Neutrophil (primary cell): ENCODE results near the gene CWC15.
"Not testable (repeated sequence)": the region's sequence is repeated elsewhere in the genome, so short reads cannot be mapped to it uniquely, and the experiment has no call there.

Experiments used
- H3K27ac ChIP-seq: fragments of 200-600 bp; sonication (generic); 2 replicates; pipeline ENCODE4 v1.5.1; 2016; ENCODE audit warnings: mild to moderate bottlenecking, moderate library complexity
- H3K27me3 ChIP-seq: fragments of 200-600 bp; sonication (generic); 2 replicates; pipeline ENCODE4 v1.6.0; 2016; ENCODE audit warnings: mild to moderate bottlenecking
- H3K36me3 ChIP-seq: fragments of 200-600 bp; sonication (generic); 2 replicates; pipeline ENCODE4 v1.5.1; 2017
- H3K4me1 ChIP-seq, 2 experiments: fragments of 200-600 bp in 1 of 2; sonication (generic) in 1 of 2; 1 replicate in 1 of 2; 2 replicates in 1 of 2; pipeline versions ENCODE4 v1.5.1 to v1.6.1; 2013 to 2016; ENCODE audit warnings: low read depth in 1 of 2, low read length in 1 of 2, mild to moderate bottlenecking in 1 of 2, moderate library complexity in 1 of 2; ENCODE audit not compliant: control insufficient read depth in 1 of 2, insufficient read depth in 1 of 2
- H3K4me3 ChIP-seq, 2 experiments: fragments of 200-600 bp in 1 of 2; sonication (generic) in 1 of 2; 1 replicate in 1 of 2; 2 replicates in 1 of 2; pipeline ENCODE4 v1.5.1; 2013 to 2016; ENCODE audit warnings: low read depth in 1 of 2, low read length in 1 of 2, mild to moderate bottlenecking in 1 of 2, moderate library complexity in 1 of 2
- H3K9me3 ChIP-seq: fragments of 200-600 bp; sonication (generic); 2 replicates; pipeline ENCODE4 v1.5.1; 2016
- CTCF ChIP-seq: fragments of 200-600 bp; sonication (generic); IDR thresholded peaks from 2 replicates; pipeline ENCODE4 v1.5.1; 2016; ENCODE audit warnings: antibody characterized with exemption

Gene CWC15

GRCh38 chr11:94934846-94935245 lies 38.5 kb downstream of the CWC15 start:
- H3K9me3 ChIP-seq = no peaks in the 10 kb centered on the region
- no peak overlapping the region for H3K27ac ChIP-seq
- TF ChIP-seq CTCF = no peak
- H3K4me3 ChIP-seq = no peak overlapping the region
- no peaks in the 10 kb centered on the region for H3K27me3 ChIP-seq
- no peaks in the 10 kb centered on the region for H3K4me1 ChIP-seq
- H3K36me3 ChIP-seq = no peaks in the 10 kb centered on the region

DNA sequence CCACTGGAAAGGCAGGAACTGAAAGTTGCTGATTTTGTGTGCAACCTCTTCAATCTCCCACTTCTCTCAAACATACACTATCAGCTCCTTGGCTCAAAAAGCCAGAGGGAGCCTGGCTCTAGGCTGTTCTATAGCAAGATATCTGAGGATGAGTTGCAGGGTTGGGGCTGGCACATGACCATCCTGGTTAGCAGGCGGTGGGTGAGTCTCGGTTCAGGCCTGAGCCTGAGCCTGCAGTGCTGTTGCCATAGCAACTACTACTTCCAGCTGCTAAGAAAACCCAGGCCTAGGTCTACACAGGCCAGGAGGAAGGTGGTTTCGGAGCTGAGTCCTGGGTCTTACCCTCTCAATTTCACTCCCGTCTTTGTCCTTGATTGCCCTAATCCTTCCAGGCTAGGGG lies 39.0 kb downstream of the CWC15 start:
- no peak overlapping the region for H3K4me3 ChIP-seq
- no peaks in the 10 kb centered on the region for H3K27me3 ChIP-seq
- no peaks in the 10 kb centered on the region for H3K36me3 ChIP-seq
- no peaks in the 10 kb centered on the region for H3K9me3 ChIP-seq
- TF ChIP-seq CTCF = no peak
- H3K27ac ChIP-seq = no peak overlapping the region
- no peaks in the 10 kb centered on the region for H3K4me1 ChIP-seq

DNA sequence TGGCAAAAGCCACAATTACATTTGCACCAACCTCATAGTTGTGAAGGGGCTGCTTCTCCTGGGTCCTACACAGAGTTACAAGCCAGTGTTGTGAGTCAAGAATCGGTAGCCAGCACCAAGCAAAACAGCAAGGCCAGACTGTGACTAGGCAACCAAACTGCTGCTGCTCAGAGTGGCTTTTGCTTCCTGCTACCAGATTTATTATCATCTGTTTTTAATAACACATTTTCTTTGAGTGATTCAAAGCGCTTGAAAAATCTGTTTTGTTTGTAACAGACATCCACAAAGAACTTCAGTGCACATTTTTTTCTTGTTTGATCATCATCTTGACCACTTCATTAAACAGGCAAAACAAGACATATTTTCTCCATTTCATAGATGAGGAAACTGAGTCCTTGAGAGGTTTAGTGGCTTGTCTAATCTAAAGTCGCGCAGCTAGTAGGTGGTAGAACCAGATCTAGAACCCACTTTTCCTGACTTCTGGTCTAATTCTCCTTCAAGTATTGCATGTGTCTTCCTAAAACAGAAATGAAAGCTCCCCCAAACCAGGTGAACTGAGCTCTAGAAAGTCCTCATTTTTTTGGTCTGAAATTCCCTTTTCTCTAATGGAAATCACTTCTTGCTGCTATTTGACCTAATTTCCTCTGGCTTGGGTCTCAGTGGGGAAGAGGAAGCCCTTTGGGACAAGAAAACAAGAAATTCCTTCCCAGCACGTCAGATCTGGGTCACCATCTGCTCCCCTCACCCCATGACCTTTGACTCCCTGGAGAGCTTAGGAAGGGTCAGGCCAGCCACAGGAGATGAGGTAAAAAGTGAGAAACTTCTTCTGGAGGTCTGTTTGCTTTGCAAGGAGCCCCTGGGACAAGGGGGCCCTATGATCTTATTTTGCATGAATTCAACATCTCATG lies 39.9 kb downstream of the CWC15 start:
- Histone ChIP-seq H3K36me3 (no peaks in the 10 kb centered on the region), H3K27me3 (no peaks in the 10 kb centered on the region), H3K27ac (no peak overlapping the region), H3K9me3 (no peaks in the 10 kb centered on the region), H3K4me1 (no peaks in the 10 kb centered on the region), H3K4me3 (no peak overlapping the region)
- TF ChIP-seq CTCF = no peak

DNA sequence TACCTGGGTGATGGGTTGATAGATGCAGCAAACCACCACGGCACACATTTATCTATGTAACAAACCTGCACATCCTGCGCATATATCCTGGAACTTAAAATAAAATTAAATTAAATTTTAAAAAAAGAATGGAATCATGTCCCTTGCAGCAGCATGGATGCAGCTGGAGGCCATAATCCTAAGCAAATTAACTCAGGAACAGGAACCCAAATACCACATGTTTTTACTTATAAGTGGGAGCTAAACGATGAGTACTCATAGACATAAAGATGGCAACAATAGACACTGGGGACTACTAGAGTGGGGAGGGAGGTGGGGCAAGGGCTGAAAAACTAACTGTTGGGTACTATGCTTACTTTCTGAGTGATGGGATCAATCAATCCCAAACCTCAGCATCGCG lies 40.9 kb downstream of the CWC15 start:
- Histone ChIP-seq H3K27ac (no peak overlapping the region), H3K27me3 (no peaks in the 10 kb centered on the region), H3K36me3 (no peaks in the 10 kb centered on the region), H3K4me1 (no peaks in the 10 kb centered on the region), H3K9me3 (no peaks in the 10 kb centered on the region), H3K4me3 (no peak overlapping the region)
- no peak for TF ChIP-seq CTCF

DNA sequence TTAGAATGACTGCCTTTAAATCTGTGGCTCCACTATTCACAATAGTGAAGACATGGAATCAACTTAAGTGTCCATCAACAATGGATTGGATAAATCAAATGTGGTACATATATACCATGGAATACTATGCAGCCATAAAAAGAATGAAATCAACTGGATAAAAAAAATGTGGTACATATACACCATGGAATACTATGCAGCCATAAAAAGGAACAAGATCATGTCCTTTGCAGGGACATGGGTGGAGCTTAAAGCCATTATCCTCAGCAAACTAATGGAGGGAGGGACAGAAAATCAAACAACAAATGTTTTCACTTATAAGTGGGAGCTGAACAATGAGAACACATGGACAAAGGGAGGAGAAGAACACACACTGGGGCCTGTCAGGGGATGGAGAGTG lies 41.3 kb downstream of the CWC15 start:
- not testable (repeated sequence) for H3K9me3 ChIP-seq, H3K27me3 ChIP-seq, H3K27ac ChIP-seq, H3K4me3 ChIP-seq, H3K4me1 ChIP-seq, H3K36me3 ChIP-seq

- H3K36me3 ChIP-seq = no peaks in the 10 kb centered on the region
- H3K4me1 ChIP-seq = no peaks in the 10 kb centered on the region
- H3K9me3 ChIP-seq = no peaks in the 10 kb centered on the region
- H3K27ac ChIP-seq = no peak overlapping the region
- no peak for TF ChIP-seq CTCF
- no peak overlapping the region for H3K4me3 ChIP-seq
- H3K27me3 ChIP-seq = no peaks in the 10 kb centered on the region
These were observed 45.0 kb downstream of the CWC15 start for GRCh38 chr11:94928117-94928990.
